B cell (primary cell): ENCODE measurements around the gene AEBP2. TPM values are rescaled to one million over a fixed set of nuclear protein-coding genes. Genes with fewer than 3 reads are reported as not detected.
"Not testable (repeated sequence)": the region's sequence is repeated elsewhere in the genome, so short reads cannot be mapped to it uniquely, and the experiment has no call there.

Experiments
- ATAC-seq: fragments of 200-7000 bp; cut with Tn5 transposase; one replicate; pipeline ENCODE4 v1.10.0; 2021; ENCODE audit warnings: low read depth, mild to moderate bottlenecking, moderate number of reproducible peaks, moderate library complexity
- CTCF ChIA-PET: fragments of 350-600 bp; sonication (Branson Sonifier 250); formaldehyde crosslinking; loops from one replicate; lab custom pipeline; 2021; ENCODE audit warnings: antibody characterized with exemption, inconsistent platforms; lab: Charles Lee
- POLR2A ChIA-PET: fragments of 350-600 bp; sonication (Branson Sonifier 250); formaldehyde crosslinking; loops from one replicate; lab custom pipeline; 2021; ENCODE audit warnings: antibody characterized with exemption; lab: Charles Lee
- DNase-seq: peaks from one replicate; pipeline ENCODE4 v3.0.0; 2013
- H2AFZ ChIP-seq: 2 replicates; pipeline ENCODE4 v1.6.1; 2012; ENCODE audit warnings: mild to moderate bottlenecking, low read depth, low read length; ENCODE audit not compliant: insufficient read depth, poor library complexity, severe bottlenecking
- H3K27ac ChIP-seq, 2 donors: 1 replicate in 1 of 2; 2 replicates in 1 of 2; pipeline ENCODE4 v1.5.1; 2012 to 2013; ENCODE audit warnings: low read length in 2 of 2, mild to moderate bottlenecking in 2 of 2, moderate library complexity in 1 of 2
- H3K27me3 ChIP-seq, 4 experiments: fragments of 200-600 bp in 1 of 4; sonication (generic) in 1 of 4; replicated peaks in 1 of 4; 1 replicate in 2 of 4; 2 replicates in 2 of 4; pipeline versions ENCODE4 v1.6.1 to v1.7.0; 2013 to 2016; ENCODE audit warnings: low read length in 3 of 4, mild to moderate bottlenecking in 2 of 4, mixed read lengths in 1 of 4, moderate library complexity in 1 of 4; ENCODE audit not compliant: insufficient read depth in 4 of 4, control insufficient read depth in 3 of 4; ENCODE audit errors: control extremely low read depth in 1 of 4
- H3K36me3 ChIP-seq, 2 experiments: replicated peaks in 1 of 2; 1 replicate in 1 of 2; 2 replicates in 1 of 2; pipeline versions ENCODE4 v1.6.1 to v1.7.1; 2013; ENCODE audit warnings: low read length in 1 of 2; ENCODE audit not compliant: insufficient read depth in 2 of 2, control insufficient read depth in 1 of 2; ENCODE audit errors: control extremely low read depth in 1 of 2, extremely low read depth in 1 of 2
- H3K4me1 ChIP-seq, 2 donors: fragments of 200-600 bp in 1 of 2; sonication (generic) in 1 of 2; 1 replicate in 1 of 2; 2 replicates in 1 of 2; pipeline versions ENCODE4 v1.5.1 to v1.6.1; 2013 to 2017; ENCODE audit warnings: low read length in 2 of 2; ENCODE audit not compliant: control insufficient read depth in 2 of 2, insufficient read depth in 2 of 2
- H3K4me2 ChIP-seq: replicated peaks from 2 replicates; pipeline ENCODE3; 2012; ENCODE audit warnings: mild to moderate bottlenecking, low read depth, low read length; ENCODE audit not compliant: poor library complexity, severe bottlenecking
- H3K4me3 ChIP-seq, 5 experiments: fragments of 200-600 bp in 1 of 5; sonication (generic) in 1 of 5; 1 replicate in 3 of 5; 2 replicates in 2 of 5; pipeline versions ENCODE4 v1.5.1 to v1.7.0; 2011 to 2016; ENCODE audit warnings: low read length in 4 of 5, mild to moderate bottlenecking in 4 of 5, low read depth in 2 of 5, control low read depth in 1 of 5, moderate library complexity in 1 of 5; ENCODE audit not compliant: insufficient read depth in 1 of 5; ENCODE audit errors: control extremely low read depth in 1 of 5, extremely low read depth in 1 of 5
- H3K79me2 ChIP-seq: fragments of 200-600 bp; sonication (generic); one replicate; pipeline ENCODE4 v1.6.0; 2016; ENCODE audit warnings: low read length; ENCODE audit not compliant: control insufficient read depth, insufficient read depth
- H3K9ac ChIP-seq: fragments of 200-600 bp; sonication (generic); 2 replicates; pipeline ENCODE4 v1.6.1; 2017; ENCODE audit warnings: mild to moderate bottlenecking, low read length, moderate library complexity
- H3K9me3 ChIP-seq, 3 donors: one replicate each; pipeline versions ENCODE4 v1.6.1 to v1.7.1; 2013; ENCODE audit warnings: low read length in 2 of 3; ENCODE audit not compliant: control insufficient read depth in 2 of 3, insufficient read depth in 1 of 3; ENCODE audit errors: control extremely low read depth in 1 of 3
- H4K20me1 ChIP-seq: 2 replicates; pipeline ENCODE4 v1.6.0; 2012; ENCODE audit warnings: mild to moderate bottlenecking, low read length; ENCODE audit not compliant: insufficient read depth, control insufficient read depth, poor library complexity, severe bottlenecking
- H3K27ac Mint-ChIP-seq: one replicate; pipeline ENCODE4 v1.8.0; 2021; ENCODE audit warnings: mixed read lengths
- H3K27me3 Mint-ChIP-seq: one replicate; pipeline ENCODE4 v1.8.0; 2021; ENCODE audit warnings: mixed read lengths
- H3K4me1 Mint-ChIP-seq: one replicate; pipeline ENCODE4 v1.8.0; 2021; ENCODE audit warnings: mixed read lengths
- H3K4me3 Mint-ChIP-seq: one replicate; pipeline ENCODE4 v1.8.0; 2021; ENCODE audit warnings: mixed read lengths
- H3K9me3 Mint-ChIP-seq: one replicate; pipeline ENCODE4 v1.8.0; 2022; ENCODE audit warnings: mixed read lengths; ENCODE audit not compliant: insufficient read depth
- EZH2 ChIP-seq: IDR thresholded peaks from 2 replicates; pipeline ENCODE4 v1.6.1; 2012; ENCODE audit warnings: borderline replicate concordance, low read depth, mild to moderate bottlenecking, moderate library complexity, low read length; ENCODE audit not compliant: insufficient read depth, poor library complexity, severe bottlenecking
- WGBS: methylation state at CpG from one replicate; pipeline ENCODE4 v1.1.5; 2013; ENCODE audit warnings: missing lambda C conversion rate; ENCODE audit not compliant: insufficient coverage; 5-methylcytosine and 5-hydroxymethylcytosine counted together
- intact Hi-C: fragments of 100-400 bp; cut with micrococcal nuclease; formaldehyde crosslinking; loops from one replicate; pipeline ENCODE4 v1.10.0; 2022
- polyA plus RNA-seq: library from polyadenylated mRNA; depleted of rRNA; stranded (reverse); fragments of >200 nt; gene quantifications from 2 replicates; pipeline ENCODE4 v1.2.3, GENCODE V29; 2012
- total RNA-seq, 2 donors: library from RNA; stranded (reverse); fragments of 120-200 nt in 1 of 2; gene quantifications; 1 replicate in 1 of 2; 2 replicates in 1 of 2; pipeline versions ENCODE4 v1.2.3 to v1.2.4, GENCODE V29; 2013 to 2022
- TF ChIP-seq, protein P1 (sequence below): fragments of 200-600 bp; IDR thresholded peaks from one replicate; pipeline ENCODE4 v1.8.0; 2022; ENCODE audit warnings: antibody characterized with exemption, mild to moderate bottlenecking

Gene AEBP2
- total and polyA plus RNA-seq, 2 donors (not counting 1 experiment from before 2014, with no cell fraction given): 12.1 to 67.8 TPM

DNA sequence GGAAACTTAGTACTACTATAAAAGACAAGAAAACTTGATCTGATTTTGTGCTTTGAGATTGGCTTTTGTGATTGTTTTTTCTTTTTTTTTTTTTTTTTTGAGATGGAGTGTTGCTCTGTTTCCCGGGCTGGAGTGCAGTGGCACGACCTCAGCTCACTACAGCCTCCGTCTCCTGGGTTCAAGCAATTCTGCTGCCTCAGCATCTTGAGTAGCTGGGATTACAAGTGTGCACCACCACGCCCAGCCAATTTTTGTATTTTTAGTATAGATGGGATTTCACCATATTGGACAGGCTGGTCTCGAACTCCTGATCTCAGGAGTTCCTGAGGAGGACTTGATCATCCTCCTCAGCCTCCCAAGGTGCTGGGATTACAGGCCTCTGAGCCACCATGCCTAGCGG is 26.4 kb downstream of the AEBP2 start:
- TF ChIP-seq, protein P1, sequence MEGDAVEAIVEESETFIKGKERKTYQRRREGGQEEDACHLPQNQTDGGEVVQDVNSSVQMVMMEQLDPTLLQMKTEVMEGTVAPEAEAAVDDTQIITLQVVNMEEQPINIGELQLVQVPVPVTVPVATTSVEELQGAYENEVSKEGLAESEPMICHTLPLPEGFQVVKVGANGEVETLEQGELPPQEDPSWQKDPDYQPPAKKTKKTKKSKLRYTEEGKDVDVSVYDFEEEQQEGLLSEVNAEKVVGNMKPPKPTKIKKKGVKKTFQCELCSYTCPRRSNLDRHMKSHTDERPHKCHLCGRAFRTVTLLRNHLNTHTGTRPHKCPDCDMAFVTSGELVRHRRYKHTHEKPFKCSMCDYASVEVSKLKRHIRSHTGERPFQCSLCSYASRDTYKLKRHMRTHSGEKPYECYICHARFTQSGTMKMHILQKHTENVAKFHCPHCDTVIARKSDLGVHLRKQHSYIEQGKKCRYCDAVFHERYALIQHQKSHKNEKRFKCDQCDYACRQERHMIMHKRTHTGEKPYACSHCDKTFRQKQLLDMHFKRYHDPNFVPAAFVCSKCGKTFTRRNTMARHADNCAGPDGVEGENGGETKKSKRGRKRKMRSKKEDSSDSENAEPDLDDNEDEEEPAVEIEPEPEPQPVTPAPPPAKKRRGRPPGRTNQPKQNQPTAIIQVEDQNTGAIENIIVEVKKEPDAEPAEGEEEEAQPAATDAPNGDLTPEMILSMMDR: no peak
- no peak for TF ChIP-seq EZH2
- CTCF ChIA-PET: no interaction called here
- H3K27ac ChIP-seq: no peak overlapping the region
- peaks cover 8% of the 10 kb centered on the region for H3K4me1 Mint-ChIP-seq
- no peak overlapping the region for H2AFZ ChIP-seq
- H3K4me1 ChIP-seq: no peaks in the 10 kb centered on the region
- peaks cover 9% of the 10 kb centered on the region for H4K20me1 ChIP-seq
- DNase-seq (no peak), ATAC-seq (no peak)
- peaks cover 0 to 44% of the 10 kb centered on the region in 2 experiments for H3K36me3 ChIP-seq
- H3K4me2 ChIP-seq: no peak overlapping the region
- H3K4me3 ChIP-seq: no peak overlapping the region
- peaks cover 62% of the 10 kb centered on the region for H3K79me2 ChIP-seq
- H3K27me3 Mint-ChIP-seq: no peaks in the 10 kb centered on the region
- no peak overlapping the region for H3K4me3 Mint-ChIP-seq
- whole genome bisulfite sequencing: 100% methylated on average over 1 of the region's 6 CpGs
- H3K9me3 Mint-ChIP-seq: no peaks in the 10 kb centered on the region
- no peaks in the 10 kb centered on the region for H3K27me3 ChIP-seq
- no peak overlapping the region for H3K27ac Mint-ChIP-seq
- H3K9me3 ChIP-seq: no peaks in the 10 kb centered on the region
- H3K9ac ChIP-seq: no peak overlapping the region
- POLR2A ChIA-PET: no interaction called here
- intact Hi-C loops: no loop called here

DNA sequence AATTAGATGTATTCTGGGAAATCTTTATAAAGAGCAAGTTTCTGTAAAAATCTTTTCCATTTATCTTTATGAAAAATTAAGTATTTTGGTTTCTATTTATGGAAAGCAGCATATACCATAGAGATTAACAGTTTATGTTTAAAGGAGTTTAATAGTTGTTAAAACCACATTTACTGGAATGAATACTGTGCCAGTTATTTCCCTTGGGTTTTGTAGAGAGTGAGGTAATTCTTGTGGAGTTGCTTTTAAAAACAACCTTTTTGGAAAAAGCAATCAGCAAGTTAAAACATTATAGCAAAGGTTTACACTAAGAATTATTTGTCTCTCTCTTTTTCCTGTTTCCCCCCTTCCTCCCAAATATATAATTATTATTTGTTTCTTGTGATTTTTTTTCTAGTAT is 34.9 kb downstream of the AEBP2 start:
- H3K36me3 ChIP-seq: peaks cover 0 to 34% of the 10 kb centered on the region in 2 experiments

DNA sequence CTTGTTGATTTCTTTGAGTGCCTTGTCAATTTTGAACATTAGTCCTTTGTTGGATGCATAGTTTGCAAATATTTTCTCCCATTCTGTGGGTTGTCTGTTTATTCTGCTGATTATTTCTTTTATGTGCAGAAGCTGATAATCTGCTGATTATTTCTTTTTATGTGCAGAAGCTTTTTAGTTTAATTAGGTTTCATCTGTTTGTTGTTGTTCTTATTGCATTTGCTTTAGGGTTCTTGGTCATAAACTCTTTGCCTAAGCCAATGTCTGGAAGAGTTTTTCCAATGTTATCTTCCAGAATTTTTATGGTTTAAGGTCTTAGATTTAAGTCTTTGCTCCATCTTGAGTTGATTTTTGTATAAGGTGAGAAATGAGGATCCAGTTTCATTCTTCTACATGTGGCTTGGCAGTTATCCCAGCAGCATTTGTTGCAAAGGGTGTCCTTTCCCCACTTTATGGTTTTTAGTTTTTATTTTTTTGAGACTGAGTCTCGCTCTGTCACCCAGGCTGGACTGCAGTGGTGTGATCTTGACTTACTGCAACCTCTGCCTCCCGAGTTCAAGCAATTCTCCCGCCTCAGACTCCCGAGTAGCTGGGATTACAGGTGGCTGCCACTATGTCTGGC is 36.7 kb downstream of the AEBP2 start:
- H3K4me3 Mint-ChIP-seq, H3K27ac Mint-ChIP-seq, H3K9ac ChIP-seq, H4K20me1 ChIP-seq, intact Hi-C loops, H3K4me3 ChIP-seq, DNase-seq, H3K9me3 Mint-ChIP-seq, H2AFZ ChIP-seq, H3K27ac ChIP-seq, POLR2A ChIA-PET, ATAC-seq, H3K27me3 ChIP-seq, H3K4me2 ChIP-seq, H3K27me3 Mint-ChIP-seq, CTCF ChIA-PET, H3K4me1 ChIP-seq: not testable (repeated sequence)
- 91% methylated on average over 4 of the region's 4 CpGs for WGBS
- peaks cover 5 to 37% of the 10 kb centered on the region in 2 experiments for H3K36me3 ChIP-seq
- peaks cover 76% of the 10 kb centered on the region for H3K79me2 ChIP-seq
- peaks cover 2 to 11% (median 11%) of the 10 kb centered on the region in 3 donors for H3K9me3 ChIP-seq
- H3K4me1 Mint-ChIP-seq: peaks cover 15% of the 10 kb centered on the region

More for the DNA sequence above, 34.9 kb downstream of the AEBP2 start:
- Histone ChIP-seq H3K79me2 (peaks cover 76% of the 10 kb centered on the region), H3K27me3 (no peaks in the 10 kb centered on the region), H3K27ac (no peak overlapping the region), H3K9me3 (peaks cover 0 to 4% (median 1%) of the 10 kb centered on the region in 3 donors), H4K20me1 (peaks cover 13% of the 10 kb centered on the region), H3K4me3 (no peak overlapping the region), H3K4me2 (no peak overlapping the region), H3K9ac (no peak overlapping the region), H2AFZ (no peak overlapping the region), H3K4me1 (no peaks in the 10 kb centered on the region)
- no peak for DNase-seq
- intact Hi-C loops: no loop called here
- no peak for ATAC-seq
- no peak for TF ChIP-seq EZH2
- TF ChIP-seq, protein P1: no peak
- ChIA-PET POLR2A (no interaction called here), CTCF (no interaction called here)
- Mint-ChIP-seq H3K9me3 (no peaks in the 10 kb centered on the region), H3K4me3 (no peak overlapping the region), H3K4me1 (peaks cover 15% of the 10 kb centered on the region), H3K27me3 (no peaks in the 10 kb centered on the region), H3K27ac (no peak overlapping the region)
